ENCODE measurements around the gene PPM1D.
"Not testable (repeated sequence)": the region's sequence is repeated elsewhere in the genome, so short reads cannot be mapped to it uniquely, and the experiment has no call there.

Gene PPM1D

GRCh38 chr17:60597297-60597696 lies 2.7 kb upstream of the PPM1D start:
- no peaks in the 10 kb centered on the region for H3K4me1 ChIP-seq (ENCODE audit: control insufficient read depth, insufficient read depth, low read length)

GRCh38 chr17:60598001-60598736 lies 1.8 kb upstream of the PPM1D start:
- no peak overlapping the region for H3K4me3 ChIP-seq (ENCODE audit: low read length)
- H3K36me3 ChIP-seq (ENCODE audit: control insufficient read depth, insufficient read depth, low read length), result no peaks in the 10 kb centered on the region
- H3K4me1 ChIP-seq (ENCODE audit: control insufficient read depth, insufficient read depth, low read length), result no peaks in the 10 kb centered on the region
- no peak overlapping the region for H3K9ac ChIP-seq (ENCODE audit: low read length)
- H3K9me3 ChIP-seq (ENCODE audit: control insufficient read depth, low read length), result no peaks in the 10 kb centered on the region
- H3K27me3 ChIP-seq (ENCODE audit: control insufficient read depth, insufficient read depth, low read length), result no peaks in the 10 kb centered on the region

More at GRCh38 chr17:60597297-60597696, 2.7 kb upstream of the PPM1D start:
- Histone ChIP-seq H3K9me3 (ENCODE audit: control insufficient read depth, low read length) (no peaks in the 10 kb centered on the region), H3K36me3 (ENCODE audit: control insufficient read depth, insufficient read depth, low read length) (no peaks in the 10 kb centered on the region), H3K9ac (ENCODE audit: low read length) (no peak overlapping the region), H3K27me3 (ENCODE audit: control insufficient read depth, insufficient read depth, low read length) (no peaks in the 10 kb centered on the region), H3K4me3 (ENCODE audit: low read length) (no peak overlapping the region)

- Histone ChIP-seq H3K4me1 (ENCODE audit: control insufficient read depth, insufficient read depth, low read length) (no peaks in the 10 kb centered on the region), H3K27me3 (ENCODE audit: control insufficient read depth, insufficient read depth, low read length) (no peaks in the 10 kb centered on the region), H3K9me3 (ENCODE audit: control insufficient read depth, low read length) (no peaks in the 10 kb centered on the region), H3K9ac (ENCODE audit: low read length) (peak overlapping the region; percentile 96), H3K36me3 (ENCODE audit: control insufficient read depth, insufficient read depth, low read length) (no peaks in the 10 kb centered on the region), H3K4me3 (ENCODE audit: low read length) (peak overlapping the region; percentile 78)
Observed at GRCh38 chr17:60599220-60599619, 773 bp upstream of the PPM1D start.

GRCh38 chr17:60600490-60601446 lies 775 bp downstream of the PPM1D start:
- peak overlapping the region; percentile 96 for H3K9ac ChIP-seq (ENCODE audit: low read length)
- H3K27me3 ChIP-seq (ENCODE audit: control insufficient read depth, insufficient read depth, low read length), result no peaks in the 10 kb centered on the region
- H3K4me1 ChIP-seq (ENCODE audit: control insufficient read depth, insufficient read depth, low read length), result no peaks in the 10 kb centered on the region
- H3K9me3 ChIP-seq (ENCODE audit: control insufficient read depth, low read length), result no peaks in the 10 kb centered on the region
- peak overlapping the region; percentile 81 for H3K4me3 ChIP-seq (ENCODE audit: low read length)
- H3K36me3 ChIP-seq (ENCODE audit: control insufficient read depth, insufficient read depth, low read length), result no peaks in the 10 kb centered on the region

GRCh38 chr17:60601447-60602384 lies 1.7 kb downstream of the PPM1D start:
- peak overlapping the region; percentile 96 for H3K9ac ChIP-seq (ENCODE audit: low read length)
- peak overlapping the region; percentile 81 for H3K4me3 ChIP-seq (ENCODE audit: low read length)
- no peaks in the 10 kb centered on the region for H3K9me3 ChIP-seq (ENCODE audit: control insufficient read depth, low read length)
- no peaks in the 10 kb centered on the region for H3K4me1 ChIP-seq (ENCODE audit: control insufficient read depth, insufficient read depth, low read length)
- no peaks in the 10 kb centered on the region for H3K27me3 ChIP-seq (ENCODE audit: control insufficient read depth, insufficient read depth, low read length)
- H3K36me3 ChIP-seq (ENCODE audit: control insufficient read depth, insufficient read depth, low read length), result no peaks in the 10 kb centered on the region

- Histone ChIP-seq H3K27me3 (ENCODE audit: control insufficient read depth, insufficient read depth, low read length) (no peaks in the 10 kb centered on the region), H3K9ac (ENCODE audit: low read length) (peak overlapping the region; percentile 96), H3K4me1 (ENCODE audit: control insufficient read depth, insufficient read depth, low read length) (no peaks in the 10 kb centered on the region), H3K9me3 (ENCODE audit: control insufficient read depth, low read length) (no peaks in the 10 kb centered on the region), H3K36me3 (ENCODE audit: control insufficient read depth, insufficient read depth, low read length) (no peaks in the 10 kb centered on the region), H3K4me3 (ENCODE audit: low read length) (peak overlapping the region; percentile 81)
Observed at GRCh38 chr17:60602385-60602742, 2.4 kb downstream of the PPM1D start.

- H3K36me3 ChIP-seq (ENCODE audit: control insufficient read depth, insufficient read depth, low read length), result no peaks in the 10 kb centered on the region
- no peak overlapping the region for H3K4me3 ChIP-seq (ENCODE audit: low read length)
- no peaks in the 10 kb centered on the region for H3K27me3 ChIP-seq (ENCODE audit: control insufficient read depth, insufficient read depth, low read length)
- H3K9ac ChIP-seq (ENCODE audit: low read length), result peak overlapping the region; percentile 96
- no peaks in the 10 kb centered on the region for H3K9me3 ChIP-seq (ENCODE audit: control insufficient read depth, low read length)
- no peaks in the 10 kb centered on the region for H3K4me1 ChIP-seq (ENCODE audit: control insufficient read depth, insufficient read depth, low read length)
Observed at GRCh38 chr17:60602871-60603270, 2.9 kb downstream of the PPM1D start.

- not testable (repeated sequence) for H3K36me3 ChIP-seq (ENCODE audit: control insufficient read depth, insufficient read depth, low read length); H3K4me1 ChIP-seq (ENCODE audit: control insufficient read depth, insufficient read depth, low read length); H3K4me3 ChIP-seq (ENCODE audit: low read length); H3K9ac ChIP-seq (ENCODE audit: low read length); H3K9me3 ChIP-seq (ENCODE audit: control insufficient read depth, low read length); H3K27me3 ChIP-seq (ENCODE audit: control insufficient read depth, insufficient read depth, low read length)
Observed at GRCh38 chr17:60603477-60603876, 3.5 kb downstream of the PPM1D start.

GRCh38 chr17:60604686-60605334 lies 4.8 kb downstream of the PPM1D start:
- H3K4me3 ChIP-seq (ENCODE audit: low read length), result no peak overlapping the region
- no peaks in the 10 kb centered on the region for H3K4me1 ChIP-seq (ENCODE audit: control insufficient read depth, insufficient read depth, low read length)
- H3K27me3 ChIP-seq (ENCODE audit: control insufficient read depth, insufficient read depth, low read length), result no peaks in the 10 kb centered on the region
- no peak overlapping the region for H3K9ac ChIP-seq (ENCODE audit: low read length)
- no peaks in the 10 kb centered on the region for H3K9me3 ChIP-seq (ENCODE audit: control insufficient read depth, low read length)
- no peaks in the 10 kb centered on the region for H3K36me3 ChIP-seq (ENCODE audit: control insufficient read depth, insufficient read depth, low read length)

- Histone ChIP-seq H3K4me1 (ENCODE audit: control insufficient read depth, insufficient read depth, low read length) (peaks cover 6% of the 10 kb centered on the region), H3K4me3 (ENCODE audit: low read length) (no peak overlapping the region), H3K27me3 (ENCODE audit: control insufficient read depth, insufficient read depth, low read length) (no peaks in the 10 kb centered on the region), H3K9me3 (ENCODE audit: control insufficient read depth, low read length) (no peaks in the 10 kb centered on the region), H3K9ac (ENCODE audit: low read length) (no peak overlapping the region), H3K36me3 (ENCODE audit: control insufficient read depth, insufficient read depth, low read length) (no peaks in the 10 kb centered on the region)
Observed at GRCh38 chr17:60606036-60606435, 6.0 kb downstream of the PPM1D start.

GRCh38 chr17:60610473-60610872 lies 10.5 kb downstream of the PPM1D start:
- no peaks in the 10 kb centered on the region for H3K36me3 ChIP-seq (ENCODE audit: control insufficient read depth, insufficient read depth, low read length)
- H3K4me3 ChIP-seq (ENCODE audit: low read length), result no peak overlapping the region
- peaks cover 6% of the 10 kb centered on the region for H3K4me1 ChIP-seq (ENCODE audit: control insufficient read depth, insufficient read depth, low read length)
- H3K9ac ChIP-seq (ENCODE audit: low read length), result no peak overlapping the region
- H3K27me3 ChIP-seq (ENCODE audit: control insufficient read depth, insufficient read depth, low read length), result no peaks in the 10 kb centered on the region
- no peaks in the 10 kb centered on the region for H3K9me3 ChIP-seq (ENCODE audit: control insufficient read depth, low read length)
